Thyroid gland (tissue), 4 donors: ENCODE results near the gene TBC1D2. TPM values are rescaled to one million over a fixed set of nuclear protein-coding genes. Genes with fewer than 3 reads are reported as not detected.

ENCODE experiments used
- DNase-seq, 2 donors: peaks; one replicate each; pipeline ENCODE4 v3.0.0-alpha.2; 2019
- H3K27ac ChIP-seq, 3 donors: fragments of 200-600 bp; sonication (generic); 1 replicate in 2 of 3; 2 replicates in 1 of 3; pipeline ENCODE4 v1.5.1; 2016 to 2019; ENCODE audit warnings: mild to moderate bottlenecking in 1 of 3, moderate library complexity in 1 of 3
- H3K27me3 ChIP-seq: fragments of 200-600 bp; sonication (generic); one replicate; pipeline ENCODE4 v1.5.1; 2019
- H3K36me3 ChIP-seq, 2 donors: fragments of 200-600 bp; sonication (generic); one replicate each; pipeline ENCODE4 v1.5.1; 2016 to 2019
- H3K4me1 ChIP-seq, 2 donors: fragments of 200-600 bp; sonication (generic); one replicate each; pipeline ENCODE4 v1.5.1; 2017 to 2019
- H3K4me3 ChIP-seq, 3 donors: fragments of 200-600 bp; sonication (generic); replicated peaks in 1 of 3; 1 replicate in 2 of 3; 2 replicates in 1 of 3; pipeline ENCODE4 v1.5.1; 2016; ENCODE audit warnings: mild to moderate bottlenecking in 1 of 3
- H3K9me3 ChIP-seq: fragments of 200-600 bp; sonication (generic); one replicate; pipeline ENCODE4 v1.5.1; 2017
- POLR2A ChIP-seq, 2 donors: fragments of 450-650 bp; IDR thresholded peaks; one replicate each; pipeline ENCODE4 v1.6.1; 2017; ENCODE audit warnings: antibody characterized with exemption in 2 of 2, mild to moderate bottlenecking in 2 of 2, moderate library complexity in 1 of 2
- WGBS, 2 donors: methylation state at CpG; one replicate each; pipeline ENCODE4 v1.1.5; 2017; 5-methylcytosine and 5-hydroxymethylcytosine counted together
- intact Hi-C: fragments of 100-400 bp; cut with DNase I; formaldehyde crosslinking; loops from one replicate; pipeline ENCODE4 v1.15.1; 2023
- total RNA-seq, 4 donors: library from RNA; depleted of rRNA; stranded (reverse); fragments of >200 nt; gene quantifications; one replicate each; pipeline ENCODE4 v1.2.3, GENCODE V29; 2016
- TF ChIP-seq, protein P1 (sequence below), 6 experiments: fragments of 200-600 bp in 3 of 6; fragments of 450-650 bp in 3 of 6; sonication (generic) in 3 of 6; IDR thresholded peaks; one replicate each; pipeline ENCODE4 v1.5.1; 2016 to 2019; ENCODE audit warnings: antibody characterized with exemption in 6 of 6, mild to moderate bottlenecking in 2 of 6, inconsistent platforms in 1 of 6, moderate library complexity in 1 of 6

The TBC1D2 gene
- total RNA-seq, 4 donors from 2014 or later = 12.9 to 20.9 (median 18.3) TPM

DNA sequence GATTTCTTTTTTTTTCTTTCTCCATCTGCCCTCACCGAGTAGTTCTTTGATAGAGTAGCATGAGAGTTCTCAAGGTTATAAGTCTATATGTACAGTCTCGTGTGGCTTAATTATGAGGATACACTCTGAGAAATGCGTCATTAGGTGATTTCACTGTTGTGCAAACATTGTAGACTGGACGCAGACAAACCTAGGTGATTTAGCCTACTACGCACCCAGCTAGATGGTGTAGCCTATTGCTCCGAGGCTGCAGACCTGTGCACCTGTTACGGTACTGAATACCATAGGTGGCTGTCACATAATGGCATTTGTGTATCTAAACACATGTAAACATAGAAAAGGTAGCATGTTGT, 36.1 kb downstream of the TBC1D2 start:
- Histone ChIP-seq H3K36me3 (peaks cover 13% of the 10 kb centered on the region in 2 donors), H3K9me3 (no peaks in the 10 kb centered on the region), H3K4me1 (peaks cover 0 to 43% of the 10 kb centered on the region in 2 donors), H3K27me3 (no peaks in the 10 kb centered on the region), H3K4me3 (no peak overlapping the region), H3K27ac (peak overlapping the region in 1 of 3 donors; percentile 47)
- TF ChIP-seq, protein P1, sequence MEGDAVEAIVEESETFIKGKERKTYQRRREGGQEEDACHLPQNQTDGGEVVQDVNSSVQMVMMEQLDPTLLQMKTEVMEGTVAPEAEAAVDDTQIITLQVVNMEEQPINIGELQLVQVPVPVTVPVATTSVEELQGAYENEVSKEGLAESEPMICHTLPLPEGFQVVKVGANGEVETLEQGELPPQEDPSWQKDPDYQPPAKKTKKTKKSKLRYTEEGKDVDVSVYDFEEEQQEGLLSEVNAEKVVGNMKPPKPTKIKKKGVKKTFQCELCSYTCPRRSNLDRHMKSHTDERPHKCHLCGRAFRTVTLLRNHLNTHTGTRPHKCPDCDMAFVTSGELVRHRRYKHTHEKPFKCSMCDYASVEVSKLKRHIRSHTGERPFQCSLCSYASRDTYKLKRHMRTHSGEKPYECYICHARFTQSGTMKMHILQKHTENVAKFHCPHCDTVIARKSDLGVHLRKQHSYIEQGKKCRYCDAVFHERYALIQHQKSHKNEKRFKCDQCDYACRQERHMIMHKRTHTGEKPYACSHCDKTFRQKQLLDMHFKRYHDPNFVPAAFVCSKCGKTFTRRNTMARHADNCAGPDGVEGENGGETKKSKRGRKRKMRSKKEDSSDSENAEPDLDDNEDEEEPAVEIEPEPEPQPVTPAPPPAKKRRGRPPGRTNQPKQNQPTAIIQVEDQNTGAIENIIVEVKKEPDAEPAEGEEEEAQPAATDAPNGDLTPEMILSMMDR (IDR thresholded peaks at IDR 0.05) = no peak
- TF ChIP-seq POLR2A (IDR thresholded peaks at IDR 0.05) = no peak
- WGBS, 2 donors = 87 to 88% methylated on average over 7 of the region's 7 CpGs
- intact Hi-C loops = no loop called here
- no peak for DNase-seq

DNA sequence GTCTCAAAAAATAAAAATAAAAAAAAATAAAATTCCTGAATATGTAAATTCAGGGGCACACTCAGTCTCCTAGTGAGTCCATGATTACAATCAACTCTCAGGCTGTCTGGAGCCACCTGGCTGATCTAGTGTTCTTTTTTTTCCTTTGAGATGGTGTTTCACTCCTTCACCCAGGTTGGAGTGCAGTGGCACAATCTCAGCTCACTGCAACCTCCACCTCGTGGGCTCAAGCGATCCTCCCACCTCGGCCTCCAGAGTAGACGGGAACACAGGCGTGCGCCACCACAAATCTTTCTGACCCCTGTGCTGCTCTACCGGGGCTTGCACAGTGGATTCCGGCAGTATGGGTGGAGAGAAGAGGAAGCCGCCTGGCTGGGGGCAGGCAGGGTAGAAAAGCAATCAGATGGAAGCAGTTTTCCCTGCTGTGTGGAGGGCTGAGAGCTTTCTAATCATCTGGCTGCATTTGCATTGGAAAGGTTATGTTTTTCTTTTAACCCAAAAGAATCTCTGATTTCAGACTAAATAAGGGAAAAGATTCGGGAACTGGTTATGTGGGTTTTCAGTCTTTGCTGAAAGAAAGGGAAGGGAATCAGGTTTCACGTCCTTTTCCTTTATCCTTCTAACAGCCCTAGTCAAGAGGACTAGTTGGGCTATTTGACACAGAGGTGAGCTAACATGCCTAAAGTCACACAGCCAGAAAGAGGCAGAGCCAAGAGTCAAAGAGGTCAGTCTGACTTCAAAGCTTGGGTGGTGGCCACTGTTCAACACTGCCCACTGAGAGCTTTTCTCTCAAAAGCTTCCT, 36.7 kb downstream of the TBC1D2 start:
- no peaks in the 10 kb centered on the region for H3K27me3 ChIP-seq
- no peak overlapping the region for H3K4me3 ChIP-seq
- H3K27ac ChIP-seq = peak overlapping the region in 1 of 3 donors; percentile 47
- peaks cover 0 to 43% of the 10 kb centered on the region in 2 donors for H3K4me1 ChIP-seq
- WGBS, 2 donors = 90% methylated on average over 11 of the region's 11 CpGs
- H3K9me3 ChIP-seq = no peaks in the 10 kb centered on the region
- intact Hi-C loops = no loop called here
- H3K36me3 ChIP-seq = peaks cover 13 to 15% of the 10 kb centered on the region in 2 donors
- no peak for DNase-seq
- TF ChIP-seq, protein P1 (IDR thresholded peaks at IDR 0.05) = no peak
- TF ChIP-seq POLR2A (IDR thresholded peaks at IDR 0.05) = no peak

DNA sequence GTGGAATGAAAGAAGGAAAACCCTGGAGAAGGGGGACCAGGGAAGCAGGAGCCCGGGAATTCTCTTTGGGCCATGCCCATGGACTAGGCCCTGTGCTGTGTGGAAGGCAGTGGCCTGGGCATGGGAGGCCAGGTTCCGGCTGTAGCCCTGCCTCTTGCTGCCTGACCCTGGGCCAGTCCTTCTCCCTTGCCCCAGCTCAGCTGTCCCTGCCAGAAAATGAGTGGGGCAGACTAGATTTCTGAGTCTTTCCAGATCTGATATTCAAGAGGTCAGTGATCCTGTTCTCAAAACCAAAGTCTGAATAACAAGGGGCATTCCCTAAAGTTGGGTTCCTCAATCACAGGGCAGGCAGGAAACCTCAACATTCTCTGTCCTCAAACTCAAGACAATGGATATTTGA, 38.2 kb downstream of the TBC1D2 start:
- intact Hi-C loops = no loop called here
- H3K4me1 ChIP-seq = peaks cover 0 to 36% of the 10 kb centered on the region in 2 donors
- no peak for TF ChIP-seq POLR2A (IDR thresholded peaks at IDR 0.05)
- TF ChIP-seq, protein P1 (IDR thresholded peaks at IDR 0.05) = no peak
- H3K27ac ChIP-seq = peak overlapping the region in 2 of 3 donors; percentile 42 to 65
- H3K27me3 ChIP-seq = no peaks in the 10 kb centered on the region
- H3K36me3 ChIP-seq = peaks cover 16 to 18% of the 10 kb centered on the region in 2 donors
- WGBS, 2 donors = 84 to 95% methylated on average over 2 of the region's 2 CpGs
- peak in 1 of 2 donors; percentile 7 for DNase-seq
- H3K9me3 ChIP-seq = no peaks in the 10 kb centered on the region
- no peak overlapping the region for H3K4me3 ChIP-seq

DNA sequence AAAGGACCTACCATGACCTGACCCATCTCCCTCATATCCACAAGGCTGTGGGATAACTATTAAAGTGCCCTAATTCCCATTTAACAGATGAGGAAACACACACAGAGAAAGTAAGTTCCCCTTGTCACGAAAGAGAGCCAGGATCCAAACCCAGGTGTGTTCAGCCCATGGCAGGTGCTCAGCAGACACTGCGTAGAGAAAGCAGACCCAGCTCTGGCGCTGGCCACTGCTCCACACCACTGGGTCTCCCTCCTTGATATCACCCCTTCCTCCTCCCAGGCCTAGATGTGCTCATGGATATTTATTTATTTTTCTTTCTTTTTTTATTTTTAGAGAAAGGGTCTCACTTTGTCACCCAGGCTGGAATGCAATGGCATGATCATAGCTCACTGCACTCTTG, 39.1 kb downstream of the TBC1D2 start:
- no peak for DNase-seq
- H3K9me3 ChIP-seq = no peaks in the 10 kb centered on the region
- H3K4me1 ChIP-seq = peaks cover 0 to 36% of the 10 kb centered on the region in 2 donors
- TF ChIP-seq POLR2A (IDR thresholded peaks at IDR 0.05) = no peak
- TF ChIP-seq, protein P1 (IDR thresholded peaks at IDR 0.05) = no peak
- H3K36me3 ChIP-seq = peaks cover 16 to 18% of the 10 kb centered on the region in 2 donors
- 93 to 97% methylated on average over 3 of the region's 3 CpGs for WGBS, 2 donors
- H3K4me3 ChIP-seq = no peak overlapping the region
- H3K27ac ChIP-seq = peak overlapping the region in 1 of 3 donors; percentile 65
- no peaks in the 10 kb centered on the region for H3K27me3 ChIP-seq
- intact Hi-C loops = no loop called here

DNA sequence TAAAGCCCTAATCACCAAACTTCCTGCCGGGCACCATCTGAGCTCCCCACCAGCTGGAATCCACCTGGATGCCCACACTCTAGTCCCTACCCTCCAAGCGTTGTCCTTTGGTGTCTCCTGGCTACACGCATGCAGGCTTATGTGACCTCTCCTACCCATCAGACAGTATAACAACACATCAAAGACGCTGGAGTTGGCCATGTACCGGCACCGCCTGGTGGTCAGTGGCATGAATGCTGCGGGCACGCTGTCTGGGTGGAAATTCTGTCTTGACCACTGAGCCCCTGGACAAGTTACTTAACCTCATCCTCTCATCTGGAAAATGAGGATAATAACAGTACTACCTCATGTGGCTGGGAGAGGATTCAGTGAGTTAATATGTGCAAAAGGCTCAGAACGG, 39.6 kb downstream of the TBC1D2 start:
- DNase-seq = no peak
- intact Hi-C loops = no loop called here
- Histone ChIP-seq H3K27ac (peak overlapping the region in 1 of 3 donors; percentile 65), H3K4me1 (peaks cover 0 to 36% of the 10 kb centered on the region in 2 donors), H3K27me3 (no peaks in the 10 kb centered on the region), H3K4me3 (no peak overlapping the region), H3K36me3 (peaks cover 14 to 15% of the 10 kb centered on the region in 2 donors), H3K9me3 (no peaks in the 10 kb centered on the region)
- WGBS, 2 donors = 89 to 90% methylated on average over 9 of the region's 9 CpGs
- TF ChIP-seq, protein P1 (IDR thresholded peaks at IDR 0.05) = no peak
- TF ChIP-seq POLR2A (IDR thresholded peaks at IDR 0.05) = no peak
